CD4-positive, alpha-beta T cell treated with Interleukin-1 beta for 1 hour (primary cell): ENCODE measurements around the gene ALKBH6.
A peak's percentile ranks its signal among the peaks of the same experiment; 100 is the strongest.
"Not testable (repeated sequence)": the region's sequence is repeated elsewhere in the genome, so short reads cannot be mapped to it uniquely, and the experiment has no call there.

Source experiments
- DNase-seq, 2 donors: peaks; one replicate each; pipeline ENCODE4 v3.0.0-alpha.2; 2020 to 2022

The ALKBH6 gene

DNA sequence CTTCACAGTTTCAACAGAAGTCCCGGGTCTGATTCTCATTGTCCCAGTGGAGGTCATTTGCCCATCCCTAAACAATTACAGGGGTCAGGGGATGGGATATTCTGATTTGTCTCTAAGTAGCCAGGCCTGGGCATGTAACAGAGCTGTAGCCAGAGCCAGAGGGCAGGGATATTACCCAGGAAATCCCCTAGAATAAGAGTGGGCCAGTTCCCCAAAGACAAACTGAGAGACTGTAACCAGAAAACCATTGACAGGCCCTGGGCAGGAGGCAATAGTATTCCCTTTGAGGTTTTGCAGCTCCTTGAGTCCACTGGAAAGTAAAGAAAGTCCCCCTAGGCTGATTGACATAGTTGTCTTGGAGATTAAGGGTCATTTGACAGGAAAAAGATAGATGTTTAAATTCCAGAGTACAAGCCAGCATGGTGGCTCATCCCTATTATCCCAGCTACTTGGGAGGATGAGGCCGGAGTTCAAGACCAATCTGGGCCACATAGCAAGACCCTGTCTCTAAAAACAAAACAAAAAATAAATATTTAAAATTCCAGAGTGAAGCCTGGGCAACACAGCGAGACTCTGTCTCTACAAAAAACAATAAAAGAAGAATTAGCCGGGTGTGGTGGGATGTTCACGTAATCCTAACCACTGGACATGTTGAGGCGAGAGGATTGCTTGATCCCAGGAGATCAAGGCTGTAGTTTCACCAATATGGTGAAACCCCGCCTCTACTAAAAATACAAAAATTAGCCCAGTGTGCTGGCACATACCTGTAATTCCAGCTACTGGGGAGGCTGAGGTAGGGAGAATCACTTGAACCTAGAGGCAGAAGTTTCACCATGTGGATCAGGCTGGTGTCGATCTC lies 20.9 kb downstream of the ALKBH6 start:
- DNase-seq: no peak

- DNase-seq: no peak
Observed at GRCh38 chr19:35991731-35992450, 22.1 kb downstream of the ALKBH6 start.

DNA sequence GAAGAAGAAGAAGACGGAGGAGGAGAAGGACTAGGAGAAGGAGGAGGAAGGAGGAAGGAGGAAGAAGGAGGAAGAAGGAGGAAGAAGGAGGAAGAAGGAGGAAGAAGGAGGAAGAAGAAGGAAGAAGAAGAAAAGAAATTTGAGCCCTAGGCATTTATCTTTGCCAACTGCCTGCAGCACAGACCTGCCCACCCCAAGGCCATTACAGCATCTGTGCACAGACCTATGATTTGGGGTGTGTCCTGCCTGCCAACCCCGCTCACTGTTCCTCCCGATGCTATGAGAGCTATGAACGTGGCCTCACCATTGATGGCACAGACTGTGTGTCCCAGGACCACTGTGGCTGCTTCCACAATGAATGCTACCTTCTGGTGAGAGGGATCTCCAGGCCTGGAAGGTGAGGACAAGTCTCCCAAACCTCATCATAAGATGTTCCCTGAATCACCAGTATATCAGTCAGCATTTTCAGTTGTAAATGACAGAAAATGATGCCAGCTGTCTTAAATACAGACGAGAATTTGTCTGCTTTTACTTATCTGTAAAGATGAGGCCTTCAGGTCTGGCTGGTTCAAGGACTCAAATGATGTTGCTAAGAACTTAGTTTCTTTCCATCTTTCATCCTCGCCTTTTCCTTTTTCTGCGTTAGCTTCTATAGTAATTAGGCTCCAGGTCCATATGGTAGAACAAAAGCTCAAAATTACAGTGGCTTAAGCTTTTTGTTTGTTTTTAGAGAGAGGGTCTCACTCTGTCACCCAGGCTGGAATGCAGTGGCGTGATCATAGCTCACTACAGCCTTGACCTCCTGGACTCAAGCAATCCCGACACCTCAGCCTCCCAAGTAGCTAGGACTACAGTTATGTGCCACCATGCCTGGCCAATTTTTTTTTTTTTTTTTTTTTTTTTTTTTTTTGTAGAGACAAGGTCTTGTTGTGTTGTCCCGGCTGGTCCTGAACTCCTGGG lies 23.0 kb downstream of the ALKBH6 start:
- DNase-seq: no peak

GRCh38 chr19:35990156-35990555 lies 23.9 kb downstream of the ALKBH6 start:
- no peak for DNase-seq

- no peak for DNase-seq
Observed at GRCh38 chr19:35988824-35989223, 25.2 kb downstream of the ALKBH6 start.

DNA sequence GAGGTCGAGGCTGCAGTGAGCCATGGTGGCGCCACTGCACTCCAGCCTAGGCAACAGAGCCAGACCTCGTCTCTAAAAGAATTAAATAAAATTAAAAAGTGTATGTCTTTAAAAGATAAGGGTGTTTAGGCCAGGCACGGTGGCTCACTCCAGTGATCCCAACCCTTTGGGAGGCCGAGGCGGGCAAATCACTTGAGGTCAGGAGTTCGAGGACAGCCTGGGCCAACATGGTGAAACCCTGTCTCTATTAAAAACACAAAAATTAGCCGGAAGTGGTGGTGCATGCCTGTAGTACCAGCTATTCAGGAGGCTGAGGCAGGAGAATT lies 26.5 kb downstream of the ALKBH6 start:
- DNase-seq: no peak

DNA sequence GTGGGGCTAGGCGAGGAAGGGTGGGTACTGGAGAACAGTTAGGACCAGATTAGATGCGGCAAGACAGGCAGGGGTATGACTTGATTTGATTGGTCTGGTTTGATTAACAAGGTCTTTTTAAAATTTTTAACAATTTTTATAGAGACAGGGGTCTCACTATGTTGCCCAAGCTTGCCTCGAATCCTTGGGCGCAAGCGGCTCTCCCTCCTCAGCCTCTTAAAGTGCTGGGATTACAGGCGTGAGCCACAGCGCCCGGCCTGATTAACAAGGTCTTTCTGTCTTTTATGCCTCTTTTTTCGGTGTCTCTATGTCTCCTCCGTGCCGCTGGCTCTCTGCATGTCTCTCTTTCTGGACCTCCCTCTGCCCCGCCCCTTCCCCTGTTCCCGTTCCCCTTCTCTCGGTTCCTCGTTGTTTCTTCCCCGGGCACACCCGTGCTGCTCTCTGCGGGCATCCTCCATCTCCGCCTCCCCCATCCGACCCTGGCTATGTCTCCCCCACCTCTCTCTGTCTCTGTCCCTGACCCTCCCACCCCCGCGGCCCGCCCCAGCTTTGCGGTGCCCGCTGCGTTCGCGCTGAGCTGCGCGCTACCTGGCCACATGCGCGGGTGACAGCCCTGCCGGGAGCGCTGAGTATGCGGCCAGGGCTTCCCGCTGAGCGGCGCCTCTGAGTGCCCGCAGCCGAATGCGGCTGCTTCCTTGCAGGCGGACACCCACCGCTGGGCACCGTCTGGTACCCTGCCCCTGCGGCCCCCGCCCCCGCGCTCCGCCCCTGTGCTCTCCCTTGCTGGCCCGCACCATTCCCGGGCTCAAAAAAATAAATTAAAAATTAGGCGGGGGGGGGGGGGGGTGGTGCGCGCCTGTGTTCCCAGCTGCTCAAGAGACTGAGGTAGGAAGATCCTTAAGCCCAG lies 27.1 kb downstream of the ALKBH6 start:
- DNase-seq: peak; percentile 9 to 20

DNA sequence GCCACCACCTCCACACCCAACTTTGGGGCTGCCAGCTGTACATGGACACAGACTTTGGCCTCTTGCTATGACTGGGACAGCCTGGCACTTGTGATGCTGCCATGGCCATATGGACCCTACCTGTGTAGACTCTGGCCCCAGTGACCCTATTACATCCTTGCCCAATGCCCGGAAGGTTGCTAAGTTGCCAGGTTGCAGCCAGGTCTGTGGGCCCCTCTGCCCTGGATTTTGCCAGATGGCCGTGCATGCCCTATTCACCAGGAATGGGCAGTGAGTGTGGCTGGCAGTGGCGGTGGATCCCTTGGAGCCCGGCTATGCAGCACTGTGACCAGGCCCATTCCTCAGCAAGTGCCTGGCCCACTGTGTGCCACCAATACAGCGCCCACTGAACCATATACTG lies 27.9 kb downstream of the ALKBH6 start:
- DNase-seq: no peak

GRCh38 chr19:35983177-35983576 lies 30.8 kb downstream of the ALKBH6 start:
- no peak for DNase-seq

DNA sequence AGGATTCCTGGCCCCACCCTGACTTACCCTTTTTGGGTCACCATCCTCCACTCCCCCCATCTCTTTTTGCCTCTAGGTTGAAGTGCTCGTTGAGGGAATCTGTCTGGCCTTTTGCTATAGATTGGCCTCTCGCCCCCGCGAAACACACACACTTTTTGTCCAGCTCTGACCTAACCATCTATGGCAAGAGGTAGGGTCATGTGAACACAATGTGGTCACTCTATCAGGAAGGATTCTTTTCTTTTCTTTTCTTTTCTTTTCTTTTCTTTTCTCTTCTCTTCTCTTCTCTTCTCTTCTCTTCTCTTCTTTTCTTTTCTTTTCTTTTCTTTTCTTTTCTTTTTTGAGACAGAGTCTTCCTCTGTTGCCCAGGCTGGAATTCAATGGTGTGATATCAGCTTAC lies 33.0 kb downstream of the ALKBH6 start:
- not testable (repeated sequence) for DNase-seq

DNA sequence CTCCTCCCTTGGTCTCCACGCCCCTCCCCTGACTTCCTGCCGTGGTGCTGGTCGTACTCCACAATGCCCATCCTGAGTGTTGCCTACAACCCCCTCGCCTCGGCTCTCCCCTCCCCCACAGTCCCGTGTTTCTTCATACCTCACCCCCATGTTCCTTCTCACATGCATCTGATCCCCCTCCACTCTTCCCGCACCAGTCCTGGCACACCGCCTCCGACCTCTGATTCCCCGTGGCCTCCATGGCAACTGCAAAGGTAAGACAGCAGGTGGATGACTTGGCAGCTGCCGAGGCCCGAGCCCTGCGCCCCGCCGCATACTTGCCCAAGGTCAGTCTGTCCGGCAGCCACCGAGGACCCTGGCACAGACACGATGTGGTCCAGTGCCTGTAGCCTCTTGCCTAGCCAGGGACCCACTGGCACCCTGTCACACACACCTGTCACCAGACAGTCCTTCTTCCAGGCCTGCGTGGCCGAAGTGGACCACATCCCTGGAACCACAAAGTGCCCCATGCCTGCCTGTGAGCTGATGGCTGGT lies 35.1 kb downstream of the ALKBH6 start:
- DNase-seq: no peak

- no peak for DNase-seq
Observed at GRCh38 chr19:35978271-35978670, 35.7 kb downstream of the ALKBH6 start.

GRCh38 chr19:35977446-35978222 lies 36.4 kb downstream of the ALKBH6 start:
- DNase-seq: peak; percentile 18 to 31

GRCh38 chr19:35975608-35976214 lies 38.3 kb downstream of the ALKBH6 start:
- DNase-seq: no peak

- no peak for DNase-seq
Observed at GRCh38 chr19:35973487-35973886, 40.5 kb downstream of the ALKBH6 start.

DNA sequence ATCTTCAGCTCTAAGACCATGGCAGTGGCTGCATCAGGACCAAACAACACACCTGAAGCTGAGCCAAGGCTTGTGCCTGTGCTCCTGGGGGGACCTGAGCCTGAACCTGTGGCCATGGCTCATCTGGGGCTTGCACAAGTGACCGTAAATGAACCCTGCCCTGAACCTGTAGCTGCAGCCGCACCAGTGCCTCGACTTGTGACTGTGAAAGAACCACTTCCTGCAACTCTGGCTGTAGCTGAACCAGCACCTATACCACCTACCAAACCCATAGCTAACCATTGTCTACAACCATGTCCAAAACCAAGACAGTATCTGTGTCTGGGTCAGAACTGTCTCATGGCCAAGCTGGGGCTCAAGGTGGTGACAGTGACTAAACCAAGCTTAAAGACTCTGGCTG lies 47.2 kb downstream of the ALKBH6 start:
- DNase-seq: no peak

DNA sequence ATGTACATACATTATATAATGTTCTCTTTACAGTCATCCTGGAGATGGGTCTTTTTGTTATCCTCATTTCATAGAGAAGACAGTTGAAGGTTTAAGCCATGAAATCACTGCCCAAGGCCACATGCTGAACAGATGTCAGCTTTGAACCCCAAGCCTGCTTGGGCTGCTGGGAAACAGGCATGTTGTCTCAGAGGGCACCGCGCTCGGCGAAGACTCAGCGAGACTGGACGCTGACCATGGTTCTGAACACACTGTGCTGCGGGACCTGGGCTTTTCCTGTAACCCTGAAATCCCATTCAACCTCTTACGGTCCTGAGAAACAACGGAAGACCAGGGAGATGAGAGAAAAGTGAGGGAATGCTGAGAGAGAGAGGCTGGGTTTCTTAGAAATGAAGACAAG lies 50.5 kb downstream of the ALKBH6 start:
- DNase-seq: peak; percentile 7 to 31

DNA sequence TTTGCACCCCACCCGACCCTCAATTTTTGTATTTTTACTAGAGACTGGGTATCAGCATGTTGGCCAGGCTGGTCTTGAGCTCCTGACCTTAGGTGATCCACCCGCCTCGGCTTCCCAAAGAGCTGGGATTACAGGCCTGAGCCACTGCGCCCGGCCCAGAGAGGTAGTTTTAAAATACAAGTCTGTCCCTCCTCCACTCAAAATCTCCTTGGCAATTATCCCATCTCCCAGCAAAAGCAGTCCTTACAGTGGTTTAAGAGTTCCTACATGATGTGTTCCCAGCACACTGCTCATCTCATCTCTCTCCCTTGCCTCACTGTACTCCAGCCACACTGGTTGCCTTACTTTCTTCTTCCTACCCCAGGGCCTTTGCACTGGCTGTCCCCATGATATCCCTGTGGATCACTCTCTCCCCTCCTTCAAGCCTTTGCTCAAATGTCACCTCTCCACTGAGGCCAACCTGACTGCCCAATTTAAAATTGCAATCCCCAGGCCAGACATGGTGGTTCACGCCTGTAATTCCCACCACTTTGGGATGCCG lies 53.5 kb downstream of the ALKBH6 start:
- DNase-seq: no peak

- no peak for DNase-seq
Observed at GRCh38 chr19:35959968-35960320, 54.1 kb downstream of the ALKBH6 start.
